GM18858 (cell line): Measurements from ENCODE around the gene AP3M1.
"Not testable (repeated sequence)": the region's sequence is repeated elsewhere in the genome, so short reads cannot be mapped to it uniquely, and the experiment has no call there.

Experiments used
- ATAC-seq: cut with Tn5 transposase; IDR thresholded peaks from one replicate; pipeline ENCODE4 v1.9.1; 2021; ENCODE audit not compliant: unreplicated experiment

The AP3M1 gene

GRCh38 chr10:74150204-74150989 is at the start of gene AP3M1:
Gene AP3M1 (minus strand): TSS chr10:74150828. CDS start chr10:74138379, 12,449 bp downstream.
- ATAC-seq, result peak; percentile 23

GRCh38 chr10:74199315-74199714 is 48.7 kb upstream of the AP3M1 start:
- ATAC-seq, result no peak

GRCh38 chr10:74194999-74195398 is 44.4 kb upstream of the AP3M1 start:
- ATAC-seq, result no peak

GRCh38 chr10:74194545-74194944 is 43.9 kb upstream of the AP3M1 start:
- no peak for ATAC-seq

- no peak for ATAC-seq
Observed at GRCh38 chr10:74190494-74190893, 39.9 kb upstream of the AP3M1 start.

GRCh38 chr10:74189999-74190421 is 39.4 kb upstream of the AP3M1 start:
- peak; percentile 85 for ATAC-seq

- not testable (repeated sequence) for ATAC-seq
Observed at GRCh38 chr10:74188617-74189016, 38.0 kb upstream of the AP3M1 start.

GRCh38 chr10:74187237-74187636 is 36.6 kb upstream of the AP3M1 start:
- no peak for ATAC-seq

GRCh38 chr10:74186678-74187077 is 36.0 kb upstream of the AP3M1 start:
- ATAC-seq, result no peak

GRCh38 chr10:74179111-74179710 is 28.6 kb upstream of the AP3M1 start:
- ATAC-seq, result no peak

GRCh38 chr10:74178042-74178791 is 27.6 kb upstream of the AP3M1 start:
- no peak for ATAC-seq

GRCh38 chr10:74177140-74177677 is 26.6 kb upstream of the AP3M1 start:
- ATAC-seq, result no peak

- ATAC-seq, result peak; percentile 88
Observed at GRCh38 chr10:74176380-74177139, 25.9 kb upstream of the AP3M1 start.

GRCh38 chr10:74175510-74176379 is 25.1 kb upstream of the AP3M1 start:
- ATAC-seq, result no peak

GRCh38 chr10:74174521-74174920 is 23.9 kb upstream of the AP3M1 start:
- no peak for ATAC-seq

GRCh38 chr10:74171625-74172024 is 21.0 kb upstream of the AP3M1 start:
- ATAC-seq, result no peak

- no peak for ATAC-seq
Observed at GRCh38 chr10:74167443-74167842, 16.8 kb upstream of the AP3M1 start.

- no peak for ATAC-seq
Observed at GRCh38 chr10:74165530-74165901, 14.9 kb upstream of the AP3M1 start.

GRCh38 chr10:74164716-74165529 is 14.3 kb upstream of the AP3M1 start:
- no peak for ATAC-seq
